Stimulated activated CD8-positive, alpha-beta memory T cell treated with anti-CD3 and anti-CD28 coated beads, Interleukin-15, amount 100 ng/mL, for 48 hours (primary cell): ENCODE measurements around the gene CNOT6L.
"Not testable (repeated sequence)": the region's sequence is repeated elsewhere in the genome, so short reads cannot be mapped to it uniquely, and the experiment has no call there.

Experiments used
- DNase-seq, 2 donors: peaks; one replicate each; pipeline ENCODE4 v3.0.0-alpha.2; 2020; ENCODE audit warnings: low read depth in 2 of 2

CNOT6L gene

GRCh38 chr4:77818602-77819403, at the start of gene CNOT6L:
CNOT6L (minus strand) TSS chr4:77819368; CDS start chr4:77819308, 60 bp downstream.
- DNase-seq = peak; percentile 37 to 64

- DNase-seq = no peak
Measured at GRCh38 chr4:77865259-77865658, 46.1 kb upstream of the CNOT6L start.

GRCh38 chr4:77863341-77863740, 44.2 kb upstream of the CNOT6L start:
- not testable (repeated sequence) for DNase-seq

GRCh38 chr4:77862478-77863216, 43.5 kb upstream of the CNOT6L start, which contains the start of gene MRPL1:
MRPL1 (plus strand) TSS chr4:77862830; CDS start chr4:77862849, 19 bp downstream.
- peak; percentile 77 to 78 for DNase-seq

- no peak for DNase-seq
Measured at GRCh38 chr4:77861495-77861894, 42.3 kb upstream of the CNOT6L start.

- no peak for DNase-seq
Measured at GRCh38 chr4:77859256-77859655, 40.1 kb upstream of the CNOT6L start.

GRCh38 chr4:77856152-77856551, 37.0 kb upstream of the CNOT6L start:
- DNase-seq = no peak

GRCh38 chr4:77854431-77855111, 35.4 kb upstream of the CNOT6L start:
- DNase-seq = no peak

- DNase-seq = peak; percentile 47 to 49
Measured at GRCh38 chr4:77852892-77853495, 33.8 kb upstream of the CNOT6L start.

GRCh38 chr4:77849278-77849965, 30.3 kb upstream of the CNOT6L start:
- DNase-seq = no peak

- DNase-seq = no peak
Measured at GRCh38 chr4:77848508-77848907, 29.3 kb upstream of the CNOT6L start.

- no peak for DNase-seq
Measured at GRCh38 chr4:77845929-77846328, 26.8 kb upstream of the CNOT6L start.

GRCh38 chr4:77845400-77845799, 26.2 kb upstream of the CNOT6L start:
- no peak for DNase-seq

GRCh38 chr4:77844363-77844762, 25.2 kb upstream of the CNOT6L start:
- DNase-seq = no peak

GRCh38 chr4:77843628-77844027, 24.5 kb upstream of the CNOT6L start:
- DNase-seq = no peak

- no peak for DNase-seq
Measured at GRCh38 chr4:77834403-77834802, 15.2 kb upstream of the CNOT6L start.

- no peak for DNase-seq
Measured at GRCh38 chr4:77833126-77833724, 14.1 kb upstream of the CNOT6L start.

GRCh38 chr4:77827343-77827742, 8.2 kb upstream of the CNOT6L start:
- no peak for DNase-seq

GRCh38 chr4:77826275-77826674, 7.1 kb upstream of the CNOT6L start:
- no peak for DNase-seq

- no peak for DNase-seq
Measured at GRCh38 chr4:77821775-77822174, 2.6 kb upstream of the CNOT6L start.
